Measurements from ENCODE around the gene PINLYP. TPM values are rescaled to one million over a fixed set of nuclear protein-coding genes. Genes with fewer than 3 reads are reported as not detected.

The PINLYP gene
- total RNA-seq, 4 donors from 2014 or later = 2.3 to 9.4 (median 6.7) TPM

- 100% methylated on average over 1 of the region's 1 CpG; no CpG with 5 or more reads in 1 of the 2 donors for WGBS, 2 donors (ENCODE audit: low coverage in 1 of 2)
- TF ChIP-seq POLR2AphosphoS5 (IDR thresholded peaks at IDR 0.05) = no peak
- no peak for TF ChIP-seq EP300 (IDR thresholded peaks at IDR 0.05)
- TF ChIP-seq POLR2A (IDR thresholded peaks at IDR 0.05) = no peak
- TF ChIP-seq, protein P1, sequence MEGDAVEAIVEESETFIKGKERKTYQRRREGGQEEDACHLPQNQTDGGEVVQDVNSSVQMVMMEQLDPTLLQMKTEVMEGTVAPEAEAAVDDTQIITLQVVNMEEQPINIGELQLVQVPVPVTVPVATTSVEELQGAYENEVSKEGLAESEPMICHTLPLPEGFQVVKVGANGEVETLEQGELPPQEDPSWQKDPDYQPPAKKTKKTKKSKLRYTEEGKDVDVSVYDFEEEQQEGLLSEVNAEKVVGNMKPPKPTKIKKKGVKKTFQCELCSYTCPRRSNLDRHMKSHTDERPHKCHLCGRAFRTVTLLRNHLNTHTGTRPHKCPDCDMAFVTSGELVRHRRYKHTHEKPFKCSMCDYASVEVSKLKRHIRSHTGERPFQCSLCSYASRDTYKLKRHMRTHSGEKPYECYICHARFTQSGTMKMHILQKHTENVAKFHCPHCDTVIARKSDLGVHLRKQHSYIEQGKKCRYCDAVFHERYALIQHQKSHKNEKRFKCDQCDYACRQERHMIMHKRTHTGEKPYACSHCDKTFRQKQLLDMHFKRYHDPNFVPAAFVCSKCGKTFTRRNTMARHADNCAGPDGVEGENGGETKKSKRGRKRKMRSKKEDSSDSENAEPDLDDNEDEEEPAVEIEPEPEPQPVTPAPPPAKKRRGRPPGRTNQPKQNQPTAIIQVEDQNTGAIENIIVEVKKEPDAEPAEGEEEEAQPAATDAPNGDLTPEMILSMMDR (IDR thresholded peaks at IDR 0.05) = no peak
- no peak overlapping the region for H3K4me3 ChIP-seq
- no peaks in the 10 kb centered on the region for H3K27me3 ChIP-seq
- peaks cover 0 to 22% (median 5%) of the 10 kb centered on the region in 3 donors for H3K4me1 ChIP-seq
- H3K9me3 ChIP-seq = no peaks in the 10 kb centered on the region
- no peak for ATAC-seq
- H3K27ac ChIP-seq = no peak overlapping the region
- peaks cover 0 to 9% of the 10 kb centered on the region in 2 donors for H3K36me3 ChIP-seq
Observed at GRCh38 chr19:43622956-43623355, 47.4 kb downstream of the PINLYP start.

GRCh38 chr19:43623889-43624670, 48.5 kb downstream of the PINLYP start:
- Histone ChIP-seq H3K27me3 (no peaks in the 10 kb centered on the region), H3K27ac (no peak overlapping the region), H3K4me3 (no peak overlapping the region), H3K4me1 (peaks cover 0 to 13% (median 5%) of the 10 kb centered on the region in 3 donors), H3K9me3 (no peaks in the 10 kb centered on the region), H3K36me3 (peaks cover 0 to 9% of the 10 kb centered on the region in 2 donors)
- TF ChIP-seq EP300 (IDR thresholded peaks at IDR 0.05) (no peak), POLR2A (IDR thresholded peaks at IDR 0.05) (no peak), POLR2AphosphoS5 (IDR thresholded peaks at IDR 0.05) (no peak)
- TF ChIP-seq, protein P1 (IDR thresholded peaks at IDR 0.05) = no peak
- WGBS, 2 donors (ENCODE audit: low coverage in 1 of 2) = 67 to 86% methylated on average over 3 to 17 of the region's 35 CpGs
- no peak for ATAC-seq

DNA sequence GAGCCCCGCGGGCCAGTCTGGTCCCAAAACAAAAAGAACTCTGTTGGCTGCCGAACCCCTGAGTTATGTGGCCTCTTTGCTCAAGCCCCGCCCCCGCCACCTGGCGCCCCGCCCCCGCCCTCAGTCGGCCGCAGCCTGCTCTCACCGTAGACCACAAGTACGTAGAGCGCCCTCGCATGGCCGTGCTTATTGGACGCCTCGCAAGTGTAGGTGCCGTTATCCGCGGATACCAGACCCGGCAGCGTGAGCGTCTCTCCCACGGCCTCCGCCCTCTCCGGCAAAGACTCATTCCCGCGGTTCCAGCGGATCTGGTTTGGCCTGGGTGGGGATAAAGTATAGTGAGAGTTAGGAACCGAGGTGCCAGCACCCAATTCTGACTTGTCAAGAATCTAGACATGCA, 49.3 kb downstream of the PINLYP start:
- no peaks in the 10 kb centered on the region for H3K27me3 ChIP-seq
- H3K4me3 ChIP-seq = no peak overlapping the region
- no peak for ATAC-seq
- H3K27ac ChIP-seq = no peak overlapping the region
- TF ChIP-seq POLR2AphosphoS5 (IDR thresholded peaks at IDR 0.05) (no peak), POLR2A (IDR thresholded peaks at IDR 0.05) (no peak), EP300 (IDR thresholded peaks at IDR 0.05) (no peak)
- TF ChIP-seq, protein P1 (IDR thresholded peaks at IDR 0.05) = no peak
- peaks cover 0 to 11% (median 4%) of the 10 kb centered on the region in 3 donors for H3K4me1 ChIP-seq
- no peaks in the 10 kb centered on the region for H3K9me3 ChIP-seq
- H3K36me3 ChIP-seq = peaks cover 0 to 9% of the 10 kb centered on the region in 2 donors
- 51% methylated on average over 3 of the region's 30 CpGs; no CpG with 5 or more reads in 1 of the 2 donors for WGBS, 2 donors (ENCODE audit: low coverage in 1 of 2)

GRCh38 chr19:43625918-43626579, 50.4 kb downstream of the PINLYP start:
- Histone ChIP-seq H3K4me3 (no peak overlapping the region), H3K9me3 (no peaks in the 10 kb centered on the region), H3K4me1 (peaks cover 0 to under 1% (median 0%) of the 10 kb centered on the region in 3 donors), H3K36me3 (peaks cover 0 to 9% of the 10 kb centered on the region in 2 donors), H3K27me3 (no peaks in the 10 kb centered on the region), H3K27ac (no peak overlapping the region)
- WGBS, 2 donors (ENCODE audit: low coverage in 1 of 2) = 67 to 72% methylated on average over 6 to 18 of the region's 32 CpGs
- TF ChIP-seq, protein P1 (IDR thresholded peaks at IDR 0.05) = no peak
- TF ChIP-seq POLR2AphosphoS5 (IDR thresholded peaks at IDR 0.05) (no peak), EP300 (IDR thresholded peaks at IDR 0.05) (no peak), POLR2A (IDR thresholded peaks at IDR 0.05) (no peak)
- ATAC-seq = no peak

Measured in gastroesophageal sphincter (tissue), 4 donors.